BE2C (cell line): ENCODE results near the gene CRCP.
"Not testable (repeated sequence)": the region's sequence is repeated elsewhere in the genome, so short reads cannot be mapped to it uniquely, and the experiment has no call there.

ENCODE experiments used
- DNase-seq: peaks from one replicate; pipeline ENCODE4 v3.0.0-alpha.2; 2020
- H3K27me3 ChIP-seq: fragments of 250-450 bp; sonication (Bioruptor Pico); 2 replicates; pipeline ENCODE4 v1.5.1; 2020; ENCODE audit warnings: mild to moderate bottlenecking
- H3K36me3 ChIP-seq: fragments of 250-450 bp; sonication (Bioruptor Pico); 2 replicates; pipeline ENCODE4 v1.5.1; 2020; ENCODE audit warnings: mild to moderate bottlenecking
- H3K4me1 ChIP-seq: fragments of 250-450 bp; sonication (Bioruptor Pico); 2 replicates; pipeline ENCODE4 v1.5.1; 2020
- H3K4me3 ChIP-seq: 2 replicates; pipeline ENCODE4 v1.5.1; 2011; ENCODE audit warnings: low read depth, low read length
- H3K9me3 ChIP-seq: fragments of 250-450 bp; sonication (Bioruptor Pico); 2 replicates; pipeline ENCODE4 v1.5.1; 2020
- TF ChIP-seq, protein P1 (sequence below): IDR thresholded peaks from 2 replicates; pipeline ENCODE4 v1.5.1; 2012; ENCODE audit warnings: mild to moderate bottlenecking, low read depth, low read length

The CRCP gene

DNA sequence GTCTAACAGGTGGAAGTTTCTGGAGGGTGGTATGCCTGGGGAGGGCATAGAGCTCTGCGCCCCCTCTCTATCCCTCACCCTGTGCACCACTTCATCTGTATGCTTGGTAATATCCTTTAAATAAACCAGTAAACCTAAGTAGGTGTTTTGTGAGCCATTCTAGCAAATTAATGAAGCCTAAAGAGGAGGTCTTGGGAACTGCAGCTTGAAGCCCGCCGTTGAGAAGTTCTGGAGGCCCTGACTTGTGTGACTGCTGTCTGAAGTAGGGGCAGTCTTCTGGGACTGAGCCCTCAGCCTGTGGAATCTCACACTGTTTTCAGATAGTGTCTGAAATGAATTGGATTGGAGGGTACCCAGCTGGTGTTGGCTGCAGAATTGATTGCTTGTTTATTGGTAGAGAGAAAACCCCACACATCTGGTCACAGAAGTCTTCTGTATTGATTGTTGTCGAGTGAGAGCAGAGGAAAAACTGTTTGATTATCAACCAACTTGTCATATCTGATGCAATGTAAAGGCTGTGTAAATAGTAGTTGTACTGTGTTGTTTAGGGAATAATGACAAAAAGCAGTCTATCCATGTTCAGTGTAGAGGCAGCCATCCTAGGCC lies 4.7 kb downstream of the CRCP start:
- H3K4me1 ChIP-seq: peaks cover under 1% of the 10 kb centered on the region
- no peaks in the 10 kb centered on the region for H3K27me3 ChIP-seq
- TF ChIP-seq, protein P1, sequence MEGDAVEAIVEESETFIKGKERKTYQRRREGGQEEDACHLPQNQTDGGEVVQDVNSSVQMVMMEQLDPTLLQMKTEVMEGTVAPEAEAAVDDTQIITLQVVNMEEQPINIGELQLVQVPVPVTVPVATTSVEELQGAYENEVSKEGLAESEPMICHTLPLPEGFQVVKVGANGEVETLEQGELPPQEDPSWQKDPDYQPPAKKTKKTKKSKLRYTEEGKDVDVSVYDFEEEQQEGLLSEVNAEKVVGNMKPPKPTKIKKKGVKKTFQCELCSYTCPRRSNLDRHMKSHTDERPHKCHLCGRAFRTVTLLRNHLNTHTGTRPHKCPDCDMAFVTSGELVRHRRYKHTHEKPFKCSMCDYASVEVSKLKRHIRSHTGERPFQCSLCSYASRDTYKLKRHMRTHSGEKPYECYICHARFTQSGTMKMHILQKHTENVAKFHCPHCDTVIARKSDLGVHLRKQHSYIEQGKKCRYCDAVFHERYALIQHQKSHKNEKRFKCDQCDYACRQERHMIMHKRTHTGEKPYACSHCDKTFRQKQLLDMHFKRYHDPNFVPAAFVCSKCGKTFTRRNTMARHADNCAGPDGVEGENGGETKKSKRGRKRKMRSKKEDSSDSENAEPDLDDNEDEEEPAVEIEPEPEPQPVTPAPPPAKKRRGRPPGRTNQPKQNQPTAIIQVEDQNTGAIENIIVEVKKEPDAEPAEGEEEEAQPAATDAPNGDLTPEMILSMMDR: no peak
- DNase-seq: no peak
- peaks cover 13% of the 10 kb centered on the region for H3K36me3 ChIP-seq
- no peaks in the 10 kb centered on the region for H3K9me3 ChIP-seq
- no peak overlapping the region for H3K4me3 ChIP-seq

DNA sequence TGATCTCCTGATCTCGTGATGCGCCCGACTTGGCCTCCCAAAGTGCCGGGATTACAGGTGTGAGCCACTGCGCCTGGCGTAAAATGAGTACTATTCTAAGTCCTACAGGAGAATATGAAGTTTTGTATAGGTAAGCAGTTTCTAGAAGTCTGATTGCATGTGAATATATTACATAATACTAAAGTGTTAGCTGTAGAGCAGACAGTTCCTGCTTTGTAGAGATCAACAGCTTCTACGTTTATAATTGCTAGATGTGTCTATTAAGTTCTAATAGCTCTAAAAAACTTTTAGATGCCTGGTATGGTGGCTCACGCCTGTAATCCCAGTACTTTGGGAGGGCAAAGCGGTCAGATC lies 8.5 kb downstream of the CRCP start:
- Histone ChIP-seq H3K4me3 (no peak overlapping the region), H3K9me3 (no peaks in the 10 kb centered on the region), H3K27me3 (no peaks in the 10 kb centered on the region), H3K4me1 (peaks cover 11% of the 10 kb centered on the region), H3K36me3 (peaks cover 10% of the 10 kb centered on the region)
- TF ChIP-seq, protein P1: no peak
- no peak for DNase-seq

DNA sequence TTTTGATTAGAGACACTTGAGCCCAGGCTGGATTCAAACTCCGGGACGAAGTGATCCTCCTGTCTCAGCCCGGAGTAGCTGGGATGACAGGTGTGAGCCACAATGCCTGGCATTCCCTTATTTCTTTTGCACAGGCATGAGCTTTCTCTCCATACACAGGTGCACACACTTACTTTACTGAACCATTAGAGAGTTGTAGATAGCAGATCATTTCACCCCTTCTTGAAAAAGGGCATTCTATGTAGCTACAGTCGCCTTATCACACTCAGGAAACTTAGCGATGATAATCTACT lies 9.9 kb downstream of the CRCP start:
- H3K27me3 ChIP-seq, DNase-seq, H3K36me3 ChIP-seq, H3K9me3 ChIP-seq: not testable (repeated sequence)
- Histone ChIP-seq H3K4me3 (peak overlapping the region; percentile 43), H3K4me1 (peaks cover 11% of the 10 kb centered on the region)

DNA sequence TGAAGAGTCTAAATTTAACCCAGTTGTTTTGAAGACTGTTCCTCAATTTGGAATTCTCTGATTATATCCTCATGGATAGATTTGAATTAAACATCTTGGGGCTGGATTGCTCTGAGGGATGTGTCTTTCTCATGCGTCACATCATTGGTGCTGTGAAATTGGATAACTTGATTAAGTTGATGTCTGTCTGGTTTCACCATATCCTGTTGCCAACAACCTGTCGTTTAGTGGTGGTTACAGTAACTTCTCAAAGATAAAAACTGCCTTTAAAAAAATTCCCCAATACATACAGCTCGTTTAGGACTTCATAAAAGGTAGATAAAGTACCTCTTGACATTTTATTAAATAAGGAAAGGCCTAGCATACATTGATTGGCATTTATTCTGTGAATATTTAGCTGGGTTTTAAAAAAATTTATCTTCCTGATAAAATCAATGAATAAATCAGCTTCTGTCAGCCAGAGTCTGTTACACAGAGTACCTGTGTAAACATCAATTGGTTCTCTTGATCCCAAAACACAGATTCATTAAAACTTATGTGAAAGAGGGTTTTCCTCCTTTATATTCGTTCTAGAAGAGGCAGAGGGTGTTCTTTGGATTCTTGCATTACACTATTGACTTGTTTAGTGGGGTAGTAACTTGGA lies 10.5 kb downstream of the CRCP start:
- Histone ChIP-seq H3K4me1 (peaks cover 11% of the 10 kb centered on the region), H3K9me3 (no peaks in the 10 kb centered on the region), H3K36me3 (no peaks in the 10 kb centered on the region), H3K4me3 (peak overlapping the region; percentile 43), H3K27me3 (no peaks in the 10 kb centered on the region)
- TF ChIP-seq, protein P1: no peak
- peak; percentile 45 for DNase-seq

DNA sequence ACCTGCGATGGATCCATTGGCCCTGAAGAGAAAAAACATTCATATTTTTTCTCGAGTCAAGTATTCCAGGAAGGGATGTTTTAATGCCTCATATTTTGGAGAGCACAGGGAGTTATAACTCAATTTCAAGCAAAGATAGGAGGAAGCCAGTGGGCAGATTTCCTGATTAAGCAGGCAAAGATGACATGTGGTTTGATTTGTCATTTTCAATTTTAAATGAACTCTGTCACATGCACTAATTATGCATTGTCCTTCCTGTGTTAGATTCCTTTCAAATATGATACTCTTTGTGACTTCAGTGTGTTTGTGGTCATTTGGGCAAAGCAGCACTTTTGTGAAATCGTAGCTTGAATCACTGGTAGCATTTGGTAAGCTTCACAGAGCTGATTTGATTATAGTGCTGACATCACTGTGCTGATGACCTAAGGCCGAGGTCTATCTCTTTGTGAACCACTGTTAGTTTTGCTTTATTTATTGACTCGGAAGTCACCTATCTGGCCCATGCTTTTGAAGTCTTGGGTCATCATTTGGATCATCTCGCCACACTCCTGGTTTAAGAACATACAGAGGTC lies 11.2 kb downstream of the CRCP start:
- H3K36me3 ChIP-seq: not testable (repeated sequence)

DNA sequence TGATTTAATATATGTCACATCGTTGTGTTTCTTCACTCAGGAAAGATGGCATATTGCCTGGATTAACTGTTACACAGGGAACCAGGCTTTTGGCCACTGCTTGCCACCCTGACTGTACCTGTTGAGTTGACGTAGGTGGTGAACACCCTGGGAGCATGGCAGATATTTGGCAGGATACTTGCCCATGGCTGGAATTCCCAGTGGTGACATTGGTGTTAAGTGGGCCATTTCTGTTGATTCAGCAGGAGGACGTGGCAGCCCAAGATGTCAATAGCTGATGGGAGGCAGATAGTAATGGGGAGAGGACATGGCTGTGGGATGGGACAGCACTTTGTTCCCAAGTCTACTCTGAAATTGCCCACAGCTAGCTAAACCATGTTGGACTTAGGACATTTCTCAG lies 12.5 kb downstream of the CRCP start:
- DNase-seq, H3K9me3 ChIP-seq, H3K27me3 ChIP-seq, H3K4me3 ChIP-seq: not testable (repeated sequence)
- Histone ChIP-seq H3K4me1 (peaks cover 11% of the 10 kb centered on the region), H3K36me3 (peaks cover 18% of the 10 kb centered on the region)

More for the DNA sequence above, 11.2 kb downstream of the CRCP start:
- H3K9me3 ChIP-seq, H3K27me3 ChIP-seq: not testable (repeated sequence)
- H3K4me1 ChIP-seq: peaks cover 11% of the 10 kb centered on the region
- H3K4me3 ChIP-seq: peak overlapping the region; percentile 39
- peak; percentile 28 for DNase-seq

DNA sequence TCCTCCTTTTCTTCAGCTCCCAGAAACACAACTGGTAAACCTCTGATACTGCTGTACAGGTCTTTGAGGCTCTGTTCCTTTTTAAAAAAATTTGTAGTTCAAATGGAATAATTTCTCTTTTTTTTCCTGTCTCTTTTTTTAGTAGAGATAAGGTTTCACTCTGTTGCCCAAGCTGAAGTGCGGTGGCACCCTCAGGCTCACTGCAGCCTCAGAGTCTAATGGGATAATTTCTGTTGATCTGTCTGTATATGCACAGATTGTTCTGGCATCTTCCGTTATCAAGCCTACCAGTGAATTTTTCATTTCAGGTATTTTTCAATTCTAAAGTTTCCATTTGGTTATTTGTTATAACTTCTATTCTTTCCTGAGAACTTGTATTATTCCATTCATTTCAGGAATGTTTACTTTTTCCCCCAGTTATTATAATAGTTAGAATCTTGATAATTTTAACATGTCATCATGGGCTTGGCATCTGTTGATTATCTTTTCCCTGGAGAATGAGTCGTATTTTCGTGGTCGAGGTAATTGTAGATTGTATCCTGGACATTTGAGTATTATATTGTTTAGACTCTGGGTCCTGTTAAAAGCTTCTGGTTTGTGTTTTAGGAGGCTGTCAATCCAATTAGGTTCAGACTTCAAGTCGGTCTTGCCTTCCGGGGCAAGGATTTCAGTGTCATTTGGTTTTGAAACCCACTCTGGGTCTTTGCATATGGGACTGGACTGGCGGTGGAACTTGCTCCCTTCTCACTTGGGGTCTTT lies 24.5 kb downstream of the CRCP start:
- H3K36me3 ChIP-seq: peaks cover 51% of the 10 kb centered on the region
- peaks cover 17% of the 10 kb centered on the region for H3K4me1 ChIP-seq
- no peaks in the 10 kb centered on the region for H3K27me3 ChIP-seq
- no peak overlapping the region for H3K4me3 ChIP-seq
- H3K9me3 ChIP-seq: no peaks in the 10 kb centered on the region
- DNase-seq: peak; percentile 61
- TF ChIP-seq, protein P1: no peak
